HEK293 (cell line): ENCODE results near the gene MAIP1.

Experiments
- GLIS2 ChIP-seq: fragments of 450-650 bp; formaldehyde crosslinking; IDR thresholded peaks from 2 replicates; pipeline ENCODE4 v1.5.1; 2016; ENCODE audit warnings: missing biosample characterization, missing genetic modification characterization
- ZBTB17 ChIP-seq: fragments of 450-650 bp; formaldehyde crosslinking; IDR thresholded peaks from 2 replicates; pipeline ENCODE4 v1.5.1; 2016; ENCODE audit warnings: missing biosample characterization, missing genetic modification characterization
- ZNF211 ChIP-seq: fragments of 450-650 bp; formaldehyde crosslinking; IDR thresholded peaks from 2 replicates; pipeline ENCODE4 v1.5.1; 2016; ENCODE audit warnings: low read depth, missing biosample characterization, missing genetic modification characterization
- ZNF24 ChIP-seq: fragments of 450-650 bp; formaldehyde crosslinking; IDR thresholded peaks from 2 replicates; pipeline ENCODE4 v1.5.1; 2016; ENCODE audit warnings: missing biosample characterization, missing genetic modification characterization
- ZNF404 ChIP-seq: fragments of 450-650 bp; formaldehyde crosslinking; IDR thresholded peaks from 2 replicates; pipeline ENCODE4 v1.5.1; 2017; ENCODE audit warnings: missing biosample characterization, missing genetic modification characterization
- ZNF658 ChIP-seq: fragments of 450-650 bp; formaldehyde crosslinking; IDR thresholded peaks from 2 replicates; pipeline ENCODE4; 2016; ENCODE audit warnings: missing biosample characterization, missing genetic modification characterization
- TF ChIP-seq, protein P1 (sequence below): fragments of 450-650 bp; formaldehyde crosslinking; IDR thresholded peaks from 2 replicates; pipeline ENCODE4 v1.5.1; 2016; ENCODE audit warnings: missing biosample characterization, missing genetic modification characterization
- TF ChIP-seq, protein P2 (sequence below): fragments of 450-650 bp; formaldehyde crosslinking; IDR thresholded peaks from 2 replicates; pipeline ENCODE4 v1.5.1; 2016; ENCODE audit warnings: missing biosample characterization, missing genetic modification characterization
- TF ChIP-seq, protein P3 (sequence below): fragments of 450-650 bp; formaldehyde crosslinking; IDR thresholded peaks from 2 replicates; pipeline ENCODE4 v1.5.1; 2017; ENCODE audit warnings: missing biosample characterization, mild to moderate bottlenecking, missing genetic modification characterization, moderate library complexity

DNA sequence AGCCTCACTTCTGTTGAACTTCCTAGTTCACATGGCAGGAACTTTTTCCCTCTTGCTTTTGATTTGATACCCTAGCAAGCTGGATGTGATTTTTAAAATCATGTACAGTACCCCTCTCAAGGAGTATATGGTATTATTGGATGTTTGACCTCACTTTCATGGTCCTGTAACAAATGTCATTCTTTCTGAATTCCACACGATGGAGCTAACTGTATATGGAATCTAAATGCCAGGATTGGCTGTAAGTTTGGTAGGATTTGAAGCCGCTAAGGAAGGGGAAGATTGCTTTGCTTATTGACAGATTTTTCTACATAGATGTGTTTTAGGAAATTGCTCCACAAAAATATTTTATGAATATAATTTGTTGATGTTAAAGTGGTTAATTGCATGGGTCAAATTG lies 18.3 kb downstream of the MAIP1 start:
- TF ChIP-seq ZNF658 (tag by site-specific recombination) = no peak
- TF ChIP-seq ZBTB17 = no peak; the same call in 1 of the 2 replicates
- TF ChIP-seq, protein P1, sequence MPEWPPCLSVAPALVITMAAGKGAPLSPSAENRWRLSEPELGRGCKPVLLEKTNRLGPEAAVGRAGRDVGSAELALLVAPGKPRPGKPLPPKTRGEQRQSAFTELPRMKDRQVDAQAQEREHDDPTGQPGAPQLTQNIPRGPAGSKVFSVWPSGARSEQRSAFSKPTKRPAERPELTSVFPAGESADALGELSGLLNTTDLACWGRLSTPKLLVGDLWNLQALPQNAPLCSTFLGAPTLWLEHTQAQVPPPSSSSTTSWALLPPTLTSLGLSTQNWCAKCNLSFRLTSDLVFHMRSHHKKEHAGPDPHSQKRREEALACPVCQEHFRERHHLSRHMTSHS (tag by site-specific recombination) = no peak
- TF ChIP-seq, protein P2, sequence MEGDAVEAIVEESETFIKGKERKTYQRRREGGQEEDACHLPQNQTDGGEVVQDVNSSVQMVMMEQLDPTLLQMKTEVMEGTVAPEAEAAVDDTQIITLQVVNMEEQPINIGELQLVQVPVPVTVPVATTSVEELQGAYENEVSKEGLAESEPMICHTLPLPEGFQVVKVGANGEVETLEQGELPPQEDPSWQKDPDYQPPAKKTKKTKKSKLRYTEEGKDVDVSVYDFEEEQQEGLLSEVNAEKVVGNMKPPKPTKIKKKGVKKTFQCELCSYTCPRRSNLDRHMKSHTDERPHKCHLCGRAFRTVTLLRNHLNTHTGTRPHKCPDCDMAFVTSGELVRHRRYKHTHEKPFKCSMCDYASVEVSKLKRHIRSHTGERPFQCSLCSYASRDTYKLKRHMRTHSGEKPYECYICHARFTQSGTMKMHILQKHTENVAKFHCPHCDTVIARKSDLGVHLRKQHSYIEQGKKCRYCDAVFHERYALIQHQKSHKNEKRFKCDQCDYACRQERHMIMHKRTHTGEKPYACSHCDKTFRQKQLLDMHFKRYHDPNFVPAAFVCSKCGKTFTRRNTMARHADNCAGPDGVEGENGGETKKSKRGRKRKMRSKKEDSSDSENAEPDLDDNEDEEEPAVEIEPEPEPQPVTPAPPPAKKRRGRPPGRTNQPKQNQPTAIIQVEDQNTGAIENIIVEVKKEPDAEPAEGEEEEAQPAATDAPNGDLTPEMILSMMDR (tag by site-specific recombination) = peak; percentile 58; the same call in 1 of the 2 replicates
- TF ChIP-seq, protein P3, sequence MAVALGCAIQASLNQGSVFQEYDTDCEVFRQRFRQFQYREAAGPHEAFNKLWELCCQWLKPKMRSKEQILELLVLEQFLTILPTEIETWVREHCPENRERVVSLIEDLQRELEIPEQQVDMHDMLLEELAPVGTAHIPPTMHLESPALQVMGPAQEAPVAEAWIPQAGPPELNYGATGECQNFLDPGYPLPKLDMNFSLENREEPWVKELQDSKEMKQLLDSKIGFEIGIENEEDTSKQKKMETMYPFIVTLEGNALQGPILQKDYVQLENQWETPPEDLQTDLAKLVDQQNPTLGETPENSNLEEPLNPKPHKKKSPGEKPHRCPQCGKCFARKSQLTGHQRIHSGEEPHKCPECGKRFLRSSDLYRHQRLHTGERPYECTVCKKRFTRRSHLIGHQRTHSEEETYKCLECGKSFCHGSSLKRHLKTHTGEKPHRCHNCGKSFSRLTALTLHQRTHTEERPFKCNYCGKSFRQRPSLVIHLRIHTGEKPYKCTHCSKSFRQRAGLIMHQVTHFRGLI (tag by site-specific recombination) = no peak
- no peak for TF ChIP-seq ZNF211 (tag by site-specific recombination)
- no peak for TF ChIP-seq ZNF24 (tag by site-specific recombination)
- no peak for TF ChIP-seq ZNF404 (tag by site-specific recombination)
- TF ChIP-seq GLIS2 (tag by site-specific recombination) = no peak
